Activated B cell treated with CpG ODN at 0.5 μM for 24 hours (primary cell): ENCODE data around the gene ZNF19. TPM values are rescaled to one million over a fixed set of nuclear protein-coding genes. Genes with fewer than 3 reads are reported as not detected.

Experiments used
- ATAC-seq: fragments of 200-7000 bp; cut with Tn5 transposase; one replicate; pipeline ENCODE4 v1.10.0; 2021; ENCODE audit warnings: low read depth, mild to moderate bottlenecking, moderate library complexity
- CTCF ChIA-PET: fragments of 350-600 bp; sonication (Branson Sonifier 250); formaldehyde crosslinking; loops from one replicate; lab custom pipeline; 2021; ENCODE audit warnings: antibody characterized with exemption; lab: Charles Lee
- POLR2A ChIA-PET: fragments of 350-600 bp; sonication (Branson Sonifier 250); formaldehyde crosslinking; loops from one replicate; lab custom pipeline; 2021; ENCODE audit warnings: antibody characterized with exemption; lab: Charles Lee
- DNase-seq: peaks from one replicate; pipeline ENCODE4 v3.0.0; 2022
- H3K27ac Mint-ChIP-seq: one replicate; pipeline ENCODE4 v1.8.0; 2020; ENCODE audit warnings: mixed read lengths
- H3K27me3 Mint-ChIP-seq: one replicate; pipeline ENCODE4 v1.8.0; 2021; ENCODE audit warnings: mixed read lengths
- H3K36me3 Mint-ChIP-seq: one replicate; pipeline ENCODE4 v1.8.0; 2021; ENCODE audit warnings: low read depth, mixed read lengths
- H3K4me1 Mint-ChIP-seq: one replicate; pipeline ENCODE4 v1.8.0; 2021; ENCODE audit warnings: mixed read lengths
- H3K4me3 Mint-ChIP-seq: one replicate; pipeline ENCODE4 v1.8.0; 2020; ENCODE audit warnings: mild to moderate bottlenecking, mixed read lengths
- H3K9me3 Mint-ChIP-seq: one replicate; pipeline ENCODE4 v1.8.0; 2020; ENCODE audit warnings: mixed read lengths
- CTCF ChIP-seq: fragments of 200-600 bp; IDR thresholded peaks from one replicate; pipeline ENCODE4 v1.8.0; 2022; ENCODE audit warnings: antibody characterized with exemption, mild to moderate bottlenecking
- intact Hi-C: fragments of 100-400 bp; cut with micrococcal nuclease; formaldehyde crosslinking; loops from one replicate; pipeline ENCODE4 v1.15.1; 2024
- total RNA-seq: library from RNA; stranded (reverse); gene quantifications from 2 replicates; pipeline ENCODE4 v1.2.3, GENCODE V29; 2022

The ZNF19 gene
- total RNA-seq, 1 donor from 2014 or later = 10.5 TPM

GRCh38 chr16:71426880-71427615 is 62.1 kb downstream of the ZNF19 start:
- ChIA-PET POLR2A (no interaction called here), CTCF (no interaction called here)
- Mint-ChIP-seq H3K27me3 (peaks cover 40% of the 10 kb centered on the region), H3K36me3 (no peaks in the 10 kb centered on the region), H3K9me3 (peaks cover 7% of the 10 kb centered on the region), H3K4me1 (peaks cover 3% of the 10 kb centered on the region), H3K27ac (no peak overlapping the region), H3K4me3 (no peak overlapping the region)
- ATAC-seq = no peak
- no peak for TF ChIP-seq CTCF
- intact Hi-C loops = no loop called here
- DNase-seq = no peak

GRCh38 chr16:71426069-71426879 is 62.9 kb downstream of the ZNF19 start:
- intact Hi-C loops = no loop called here
- H3K27me3 Mint-ChIP-seq = peaks cover 34% of the 10 kb centered on the region
- no peaks in the 10 kb centered on the region for H3K36me3 Mint-ChIP-seq
- H3K4me1 Mint-ChIP-seq = peaks cover 3% of the 10 kb centered on the region
- TF ChIP-seq CTCF = no peak
- CTCF ChIA-PET = interaction anchor here (1.1 kb wide), 1 partner anchor 13 kb away, joined by 4 read pairs; no protein-coding TSS in a partner anchor
- no peak for DNase-seq
- H3K9me3 Mint-ChIP-seq = peaks cover 7% of the 10 kb centered on the region
- H3K4me3 Mint-ChIP-seq = no peak overlapping the region
- POLR2A ChIA-PET = no interaction called here
- peak; percentile 10 for ATAC-seq
- no peak overlapping the region for H3K27ac Mint-ChIP-seq

GRCh38 chr16:71425746-71426068 is 63.4 kb downstream of the ZNF19 start:
- no peak for TF ChIP-seq CTCF
- Mint-ChIP-seq H3K4me3 (no peak overlapping the region), H3K9me3 (peaks cover 7% of the 10 kb centered on the region), H3K36me3 (no peaks in the 10 kb centered on the region), H3K27me3 (peaks cover 32% of the 10 kb centered on the region), H3K4me1 (peaks cover 3% of the 10 kb centered on the region), H3K27ac (no peak overlapping the region)
- ChIA-PET CTCF (interaction anchor here (1.1 kb wide), 1 partner anchor 13 kb away, joined by 4 read pairs; no protein-coding TSS in a partner anchor), POLR2A (no interaction called here)
- intact Hi-C loops = no loop called here
- no peak for ATAC-seq
- no peak for DNase-seq

GRCh38 chr16:71424626-71425025 is 64.5 kb downstream of the ZNF19 start:
- POLR2A ChIA-PET = no interaction called here
- H3K9me3 Mint-ChIP-seq = peaks cover 7% of the 10 kb centered on the region
- peaks cover 3% of the 10 kb centered on the region for H3K4me1 Mint-ChIP-seq
- DNase-seq (no peak), ATAC-seq (no peak)
- no peak overlapping the region for H3K4me3 Mint-ChIP-seq
- no peak for TF ChIP-seq CTCF
- H3K27ac Mint-ChIP-seq = no peak overlapping the region
- intact Hi-C loops = no loop called here
- CTCF ChIA-PET = no interaction called here
- no peaks in the 10 kb centered on the region for H3K36me3 Mint-ChIP-seq
- H3K27me3 Mint-ChIP-seq = peaks cover 30% of the 10 kb centered on the region

- intact Hi-C loops = no loop called here
- Mint-ChIP-seq H3K9me3 (peaks cover 6% of the 10 kb centered on the region), H3K27ac (no peak overlapping the region), H3K4me1 (peaks cover 3% of the 10 kb centered on the region), H3K27me3 (peaks cover 33% of the 10 kb centered on the region), H3K36me3 (no peaks in the 10 kb centered on the region), H3K4me3 (no peak overlapping the region)
- no peak for TF ChIP-seq CTCF
- CTCF ChIA-PET = no interaction called here
- DNase-seq (no peak), ATAC-seq (no peak)
- POLR2A ChIA-PET = no interaction called here
Observed at GRCh38 chr16:71423865-71424264, 65.3 kb downstream of the ZNF19 start.
